HepG2 (cell line): ENCODE data around the gene DNAJB2. TPM values are rescaled to one million over a fixed set of nuclear protein-coding genes. Genes with fewer than 3 reads are reported as not detected.

ENCODE experiments used
- ARNT ChIP-seq: fragments of 450-650 bp; IDR thresholded peaks from 2 replicates; pipeline ENCODE4 v1.6.1; 2017
- CENPT ChIP-seq: sonication (generic); formaldehyde crosslinking; IDR thresholded peaks from 2 replicates; pipeline ENCODE4 v1.8.0; 2022; ENCODE audit warnings: low read depth, mild to moderate bottlenecking, moderate library complexity, missing genetic modification reagents
- HNRNPK ChIP-seq: fragments of 200-400 bp; formaldehyde crosslinking; IDR thresholded peaks from 2 replicates; pipeline ENCODE4 v1.6.1; 2018; ENCODE audit warnings: low read length, low read depth, moderate library complexity, mild to moderate bottlenecking; ENCODE audit not compliant: poor library complexity, severe bottlenecking
- KDM1A ChIP-seq: IDR thresholded peaks from 2 replicates; pipeline ENCODE4 v1.6.1; 2016; ENCODE audit warnings: missing compliant biosample characterization
- MED8 ChIP-seq: sonication (generic); formaldehyde crosslinking; IDR thresholded peaks from 2 replicates; pipeline ENCODE4 v1.8.1; 2023; ENCODE audit warnings: mild to moderate bottlenecking, missing genetic modification reagents; ENCODE audit not compliant: insufficient replicate concordance
- NCOA5 ChIP-seq: sonication (generic); formaldehyde crosslinking; IDR thresholded peaks from 2 replicates; pipeline ENCODE4 v1.4.0; 2020; ENCODE audit warnings: missing genetic modification reagents
- PAWR ChIP-seq: sonication (generic); formaldehyde crosslinking; IDR thresholded peaks from 2 replicates; pipeline ENCODE4 v1.4.0; 2020; ENCODE audit warnings: missing genetic modification reagents, mild to moderate bottlenecking, borderline replicate concordance
- SRSF1 ChIP-seq: fragments of 200-400 bp; formaldehyde crosslinking; optimal IDR thresholded peaks from 2 replicates; pipeline ENCODE3; 2017; ENCODE audit warnings: mild to moderate bottlenecking, low read depth, low read length, moderate library complexity
- ZFP1 ChIP-seq: IDR thresholded peaks from 2 replicates; pipeline ENCODE4 v1.6.1; 2016
- ZMAT3 ChIP-seq: sonication (generic); formaldehyde crosslinking; conservative IDR thresholded peaks from 2 replicates; pipeline ENCODE4 v1.7.0; 2021; ENCODE audit warnings: missing genetic modification reagents
- ZNF256 ChIP-seq: sonication (generic); formaldehyde crosslinking; conservative IDR thresholded peaks from 2 replicates; pipeline ENCODE4 v1.4.0; 2020; ENCODE audit warnings: missing genetic modification reagents
- ZNF510 ChIP-seq: sonication (generic); formaldehyde crosslinking; IDR thresholded peaks from 2 replicates; pipeline ENCODE4 v1.4.0; 2020; ENCODE audit warnings: low read depth, mild to moderate bottlenecking, missing genetic modification reagents
- ZNF558 ChIP-seq: sonication (generic); formaldehyde crosslinking; IDR thresholded peaks from 2 replicates; pipeline ENCODE4 v1.9.0; 2022; ENCODE audit warnings: mild to moderate bottlenecking, missing genetic modification reagents, borderline replicate concordance
- ZNF589 ChIP-seq: sonication (generic); formaldehyde crosslinking; conservative IDR thresholded peaks from 2 replicates; pipeline ENCODE4 v1.8.0; 2022; ENCODE audit warnings: mild to moderate bottlenecking, moderate library complexity, missing genetic modification reagents
- ZNF737 ChIP-seq: sonication (generic); formaldehyde crosslinking; IDR thresholded peaks from 2 replicates; pipeline ENCODE4 v1.5.0; 2020; ENCODE audit warnings: missing genetic modification reagents, mild to moderate bottlenecking, borderline replicate concordance
- ZSCAN31 ChIP-seq: sonication (generic); formaldehyde crosslinking; IDR thresholded peaks from 2 replicates; pipeline ENCODE4 v1.5.0; 2020; ENCODE audit warnings: low read depth, mild to moderate bottlenecking, missing genetic modification reagents
- polyA plus RNA-seq, 8 experiments: library from polyadenylated mRNA; depleted of rRNA in 3 of 8; stranded (reverse) in 7 of 8; unstranded in 1 of 8; fragments of >200 nt; fragmentation: Illumina TruSeq in 4 of 8; extraction: Trizol in 4 of 8; gene quantifications; 2 replicates each; pipeline versions ENCODE4 v1.2.1 to v1.2.3, GENCODE V29; 2011 to 2016; ENCODE audit warnings: low read depth in 4 of 8, missing spikeins in 1 of 8, mixed read lengths in 1 of 8; ENCODE audit not compliant: insufficient read depth in 1 of 8
- total RNA-seq, 5 experiments: library from RNA; depleted of rRNA; stranded (reverse); fragments of >200 nt; fragmentation: Illumina TruSeq; extraction: Trizol; gene quantifications; 2 replicates each; pipeline ENCODE4 v1.2.3, GENCODE V29; 2016; ENCODE audit warnings: low read depth in 1 of 5
- TF ChIP-seq, protein P1 (sequence below): sonication (generic); formaldehyde crosslinking; conservative IDR thresholded peaks from 2 replicates; pipeline ENCODE4 v1.4.0; 2020; ENCODE audit warnings: missing genetic modification reagents
- TF ChIP-seq, protein P2 (sequence below): sonication (generic); formaldehyde crosslinking; IDR thresholded peaks from 2 replicates; pipeline ENCODE4 v1.4.0; 2020; ENCODE audit warnings: missing genetic modification reagents
- TF ChIP-seq, protein P3 (sequence below): sonication (generic); formaldehyde crosslinking; IDR thresholded peaks from 2 replicates; pipeline ENCODE4 v1.4.0; 2020; ENCODE audit warnings: missing genetic modification reagents
- TF ChIP-seq, protein P4 (sequence below): IDR thresholded peaks from 2 replicates; pipeline ENCODE4 v1.6.1; 2016; ENCODE audit warnings: low read depth, control low read depth
- TF ChIP-seq, protein P5 (sequence below): sonication (generic); formaldehyde crosslinking; conservative IDR thresholded peaks from 2 replicates; pipeline ENCODE4 v1.4.0; 2020; ENCODE audit warnings: missing genetic modification reagents
- TF ChIP-seq, protein P6 (sequence below): sonication (generic); formaldehyde crosslinking; IDR thresholded peaks from 2 replicates; pipeline ENCODE4 v1.5.1; 2020; ENCODE audit warnings: missing genetic modification reagents, mild to moderate bottlenecking, borderline replicate concordance

The DNAJB2 gene
- total and polyA plus RNA-seq, 2 of the 13 experiments (the other 11 are each of a cell fraction or from before 2014, with no cell fraction given), result 21.3 to 31.1 TPM

DNA sequence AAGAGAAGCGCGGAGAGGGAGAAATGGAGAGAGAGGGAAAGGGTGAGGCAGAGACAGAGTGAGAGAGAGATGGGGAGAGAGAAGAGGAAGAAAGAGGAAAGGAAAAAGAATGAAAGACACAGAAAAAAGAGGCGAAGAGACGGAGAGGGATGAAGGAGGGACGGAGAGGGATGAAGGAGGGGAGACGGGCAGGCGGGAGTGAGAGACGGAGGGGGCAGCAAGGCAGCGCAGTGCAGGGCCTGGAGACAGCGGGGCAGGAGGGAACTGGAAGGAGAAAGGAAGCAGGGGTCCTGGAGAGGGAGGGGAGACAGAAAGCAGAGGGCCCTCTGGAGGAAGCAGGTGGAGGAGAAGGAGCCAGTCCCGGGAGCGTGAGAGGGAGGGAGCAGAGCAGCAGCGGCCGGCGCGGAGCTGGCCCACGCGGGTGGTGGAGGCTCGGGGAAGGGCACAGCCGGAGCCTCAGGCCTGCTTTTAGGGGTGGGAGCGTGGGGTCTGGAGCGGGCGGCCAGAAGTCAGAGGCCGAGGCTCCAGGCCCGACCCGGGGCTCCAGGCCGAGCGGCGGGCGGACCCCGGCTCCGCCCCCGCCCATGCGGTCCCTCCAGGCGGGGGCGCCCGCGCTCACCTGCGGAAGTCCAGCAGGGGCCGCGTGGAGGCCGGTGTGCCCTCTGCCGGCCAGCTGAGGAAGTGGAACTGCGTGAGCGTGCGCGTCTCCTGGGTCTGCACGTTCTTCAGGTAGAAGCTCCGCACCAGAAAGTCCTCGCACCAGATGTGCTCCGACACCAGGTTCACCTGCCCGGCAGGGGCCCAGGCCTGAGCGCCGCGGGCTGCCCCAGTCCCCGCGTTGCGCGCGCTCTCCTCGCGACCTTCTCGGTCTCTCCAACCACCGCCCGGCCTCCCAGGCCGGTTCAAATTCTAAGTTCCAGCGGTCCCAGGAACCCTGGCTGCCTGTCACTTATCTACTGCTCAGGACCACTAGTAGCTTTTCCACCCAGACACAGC, 15.5 kb downstream of the DNAJB2 start (continued):
- TF ChIP-seq, protein P1, sequence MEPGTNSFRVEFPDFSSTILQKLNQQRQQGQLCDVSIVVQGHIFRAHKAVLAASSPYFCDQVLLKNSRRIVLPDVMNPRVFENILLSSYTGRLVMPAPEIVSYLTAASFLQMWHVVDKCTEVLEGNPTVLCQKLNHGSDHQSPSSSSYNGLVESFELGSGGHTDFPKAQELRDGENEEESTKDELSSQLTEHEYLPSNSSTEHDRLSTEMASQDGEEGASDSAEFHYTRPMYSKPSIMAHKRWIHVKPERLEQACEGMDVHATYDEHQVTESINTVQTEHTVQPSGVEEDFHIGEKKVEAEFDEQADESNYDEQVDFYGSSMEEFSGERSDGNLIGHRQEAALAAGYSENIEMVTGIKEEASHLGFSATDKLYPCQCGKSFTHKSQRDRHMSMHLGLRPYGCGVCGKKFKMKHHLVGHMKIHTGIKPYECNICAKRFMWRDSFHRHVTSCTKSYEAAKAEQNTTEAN (CRISPR knock-in tag), result 0 out of 2 replicates have a peak, but pooled peaks have one; percentile 14
- TF ChIP-seq PAWR (CRISPR knock-in tag), result peak; percentile 82; the same call in 1 of the 2 replicates
- TF ChIP-seq KDM1A (CRISPR knock-in tag), result no peak
- TF ChIP-seq ZNF737, result no peak
- TF ChIP-seq, protein P2, sequence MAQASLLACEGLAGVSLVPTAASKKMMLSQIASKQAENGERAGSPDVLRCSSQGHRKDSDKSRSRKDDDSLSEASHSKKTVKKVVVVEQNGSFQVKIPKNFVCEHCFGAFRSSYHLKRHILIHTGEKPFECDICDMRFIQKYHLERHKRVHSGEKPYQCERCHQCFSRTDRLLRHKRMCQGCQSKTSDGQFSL (CRISPR knock-in tag), result no peak
- TF ChIP-seq ZFP1 (CRISPR knock-in tag), result peak; percentile 83; the same call in 1 of the 2 replicates
- TF ChIP-seq SRSF1, result no peak
- TF ChIP-seq ZNF256 (CRISPR knock-in tag), result 0 out of 2 replicates have a peak, but pooled peaks have one; percentile 53
- TF ChIP-seq MED8, result no peak
- TF ChIP-seq, protein P3, sequence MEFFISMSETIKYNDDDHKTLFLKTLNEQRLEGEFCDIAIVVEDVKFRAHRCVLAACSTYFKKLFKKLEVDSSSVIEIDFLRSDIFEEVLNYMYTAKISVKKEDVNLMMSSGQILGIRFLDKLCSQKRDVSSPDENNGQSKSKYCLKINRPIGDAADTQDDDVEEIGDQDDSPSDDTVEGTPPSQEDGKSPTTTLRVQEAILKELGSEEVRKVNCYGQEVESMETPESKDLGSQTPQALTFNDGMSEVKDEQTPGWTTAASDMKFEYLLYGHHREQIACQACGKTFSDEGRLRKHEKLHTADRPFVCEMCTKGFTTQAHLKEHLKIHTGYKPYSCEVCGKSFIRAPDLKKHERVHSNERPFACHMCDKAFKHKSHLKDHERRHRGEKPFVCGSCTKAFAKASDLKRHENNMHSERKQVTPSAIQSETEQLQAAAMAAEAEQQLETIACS (CRISPR knock-in tag), result peak; percentile 83
- peak; percentile 80; the same call in 1 of the 2 replicates for TF ChIP-seq ZNF589 (CRISPR knock-in tag)
- peak; percentile 66; the same call in 1 of the 2 replicates for TF ChIP-seq ZMAT3
- TF ChIP-seq, protein P4, sequence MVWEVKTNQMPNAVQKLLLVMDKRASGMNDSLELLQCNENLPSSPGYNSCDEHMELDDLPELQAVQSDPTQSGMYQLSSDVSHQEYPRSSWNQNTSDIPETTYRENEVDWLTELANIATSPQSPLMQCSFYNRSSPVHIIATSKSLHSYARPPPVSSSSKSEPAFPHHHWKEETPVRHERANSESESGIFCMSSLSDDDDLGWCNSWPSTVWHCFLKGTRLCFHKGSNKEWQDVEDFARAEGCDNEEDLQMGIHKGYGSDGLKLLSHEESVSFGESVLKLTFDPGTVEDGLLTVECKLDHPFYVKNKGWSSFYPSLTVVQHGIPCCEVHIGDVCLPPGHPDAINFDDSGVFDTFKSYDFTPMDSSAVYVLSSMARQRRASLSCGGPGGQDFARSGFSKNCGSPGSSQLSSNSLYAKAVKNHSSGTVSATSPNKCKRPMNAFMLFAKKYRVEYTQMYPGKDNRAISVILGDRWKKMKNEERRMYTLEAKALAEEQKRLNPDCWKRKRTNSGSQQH (CRISPR knock-in tag), result peak; percentile 66
- no peak for TF ChIP-seq NCOA5 (CRISPR knock-in tag)
- peak; percentile 53; the same call in 1 of the 2 replicates for TF ChIP-seq ZNF510 (CRISPR knock-in tag)
- no peak; the same call in 1 of the 2 replicates for TF ChIP-seq ZNF558 (CRISPR knock-in tag)
- TF ChIP-seq, protein P5, sequence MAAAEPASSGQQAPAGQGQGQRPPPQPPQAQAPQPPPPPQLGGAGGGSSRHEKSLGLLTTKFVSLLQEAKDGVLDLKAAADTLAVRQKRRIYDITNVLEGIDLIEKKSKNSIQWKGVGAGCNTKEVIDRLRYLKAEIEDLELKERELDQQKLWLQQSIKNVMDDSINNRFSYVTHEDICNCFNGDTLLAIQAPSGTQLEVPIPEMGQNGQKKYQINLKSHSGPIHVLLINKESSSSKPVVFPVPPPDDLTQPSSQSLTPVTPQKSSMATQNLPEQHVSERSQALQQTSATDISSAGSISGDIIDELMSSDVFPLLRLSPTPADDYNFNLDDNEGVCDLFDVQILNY (CRISPR knock-in tag), result peak; percentile 31
- TF ChIP-seq ARNT, result no peak
- TF ChIP-seq, protein P6, sequence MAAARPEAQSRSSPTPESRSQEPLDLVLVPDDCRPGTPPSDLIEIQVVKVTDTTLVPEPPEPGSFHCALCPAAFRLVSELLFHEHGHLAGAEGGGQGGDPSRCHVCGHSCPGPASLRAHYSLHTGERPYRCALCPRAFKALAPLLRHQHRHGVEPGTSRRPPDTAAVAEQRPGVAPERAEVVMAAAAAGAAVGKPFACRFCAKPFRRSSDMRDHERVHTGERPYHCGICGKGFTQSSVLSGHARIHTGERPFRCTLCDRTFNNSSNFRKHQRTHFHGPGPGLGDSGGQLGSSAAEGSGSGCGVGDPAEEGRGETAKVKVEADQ (CRISPR knock-in tag), result peak; percentile 93
- peak; percentile 69; the same call in 1 of the 2 replicates for TF ChIP-seq CENPT (CRISPR knock-in tag)
- TF ChIP-seq HNRNPK, result peak; percentile 90
- peak; percentile 97 for TF ChIP-seq ZSCAN31 (CRISPR knock-in tag)
